ENCODE results near the gene TLR9. TPM values are rescaled to one million over a fixed set of nuclear protein-coding genes. Genes with fewer than 3 reads are reported as not detected.

The TLR9 gene
- total RNA-seq, 1 experiment from 2014 or later = not detected

- Histone ChIP-seq H3K27me3 (ENCODE audit: control insufficient read depth, insufficient read depth, low read length) (no peaks in the 10 kb centered on the region), H3K36me3 (replicated peaks; ENCODE audit: control insufficient read depth, insufficient read depth, low read length) (peaks cover 51% of the 10 kb centered on the region)
Measured at GRCh38 chr3:52203701-52204100, 21.7 kb downstream of the TLR9 start.

GRCh38 chr3:52202384-52203077, 22.9 kb downstream of the TLR9 start:
- Histone ChIP-seq H3K4me3 (ENCODE audit: insufficient read depth, low read depth, low read length) (no peak overlapping the region), H3K36me3 (replicated peaks; ENCODE audit: control insufficient read depth, insufficient read depth, low read length) (peaks cover 45% of the 10 kb centered on the region), H3K27me3 (ENCODE audit: control insufficient read depth, insufficient read depth, low read length) (no peaks in the 10 kb centered on the region)
- no peak for DNase-seq

More at GRCh38 chr3:52203701-52204100, 21.7 kb downstream of the TLR9 start:
- H3K4me3 ChIP-seq (ENCODE audit: insufficient read depth, low read depth, low read length) = no peak overlapping the region
- no peak for DNase-seq

GRCh38 chr3:52200981-52201679, 24.3 kb downstream of the TLR9 start:
- DNase-seq = no peak
- Histone ChIP-seq H3K27me3 (ENCODE audit: control insufficient read depth, insufficient read depth, low read length) (no peaks in the 10 kb centered on the region), H3K36me3 (replicated peaks; ENCODE audit: control insufficient read depth, insufficient read depth, low read length) (peaks cover 39% of the 10 kb centered on the region), H3K4me3 (ENCODE audit: insufficient read depth, low read depth, low read length) (no peak overlapping the region)

- H3K36me3 ChIP-seq (replicated peaks; ENCODE audit: control insufficient read depth, insufficient read depth, low read length) = peaks cover 19% of the 10 kb centered on the region
- DNase-seq = no peak
- H3K27me3 ChIP-seq (ENCODE audit: control insufficient read depth, insufficient read depth, low read length) = no peaks in the 10 kb centered on the region
- peak overlapping the region; percentile 92 for H3K4me3 ChIP-seq (ENCODE audit: insufficient read depth, low read depth, low read length)
Measured at GRCh38 chr3:52198643-52199608, 26.5 kb downstream of the TLR9 start.

GRCh38 chr3:52197842-52198625, 27.4 kb downstream of the TLR9 start, which contains the start of gene ALAS1:
Gene ALAS1, plus strand, starts transcription at chr3:52198160. Its CDS starts 1,082 bp downstream, at chr3:52199242.
- H3K36me3 ChIP-seq (replicated peaks; ENCODE audit: control insufficient read depth, insufficient read depth, low read length) = peaks cover 12% of the 10 kb centered on the region
- H3K4me3 ChIP-seq (ENCODE audit: insufficient read depth, low read depth, low read length) = peak within 1 kb of the TSS; percentile 92
- peak; percentile 99 for DNase-seq
- H3K27me3 ChIP-seq (ENCODE audit: control insufficient read depth, insufficient read depth, low read length) = no peaks in the 10 kb centered on the region

- H3K4me3 ChIP-seq (ENCODE audit: insufficient read depth, low read depth, low read length) = peak overlapping the region; percentile 92
- H3K27me3 ChIP-seq (ENCODE audit: control insufficient read depth, insufficient read depth, low read length) = no peaks in the 10 kb centered on the region
- H3K36me3 ChIP-seq (replicated peaks; ENCODE audit: control insufficient read depth, insufficient read depth, low read length) = peaks cover 8% of the 10 kb centered on the region
- no peak for DNase-seq
Measured at GRCh38 chr3:52197499-52197841, 28.0 kb downstream of the TLR9 start.

GRCh38 chr3:52196977-52197376, 28.5 kb downstream of the TLR9 start:
- peaks cover 5% of the 10 kb centered on the region for H3K36me3 ChIP-seq (replicated peaks; ENCODE audit: control insufficient read depth, insufficient read depth, low read length)
- H3K4me3 ChIP-seq (ENCODE audit: insufficient read depth, low read depth, low read length) = no peak overlapping the region
- no peaks in the 10 kb centered on the region for H3K27me3 ChIP-seq (ENCODE audit: control insufficient read depth, insufficient read depth, low read length)
- peak; percentile 21 for DNase-seq

GRCh38 chr3:52195823-52196331, 29.6 kb downstream of the TLR9 start:
- DNase-seq = no peak
- Histone ChIP-seq H3K27me3 (ENCODE audit: control insufficient read depth, insufficient read depth, low read length) (no peaks in the 10 kb centered on the region), H3K4me3 (ENCODE audit: insufficient read depth, low read depth, low read length) (no peak overlapping the region), H3K36me3 (replicated peaks; ENCODE audit: control insufficient read depth, insufficient read depth, low read length) (peaks cover 2% of the 10 kb centered on the region)

GRCh38 chr3:52195291-52195597, 30.2 kb downstream of the TLR9 start:
- Histone ChIP-seq H3K4me3 (ENCODE audit: insufficient read depth, low read depth, low read length) (no peak overlapping the region), H3K36me3 (replicated peaks; ENCODE audit: control insufficient read depth, insufficient read depth, low read length) (peaks cover 2% of the 10 kb centered on the region), H3K27me3 (ENCODE audit: control insufficient read depth, insufficient read depth, low read length) (no peaks in the 10 kb centered on the region)
- DNase-seq = no peak

- Histone ChIP-seq H3K4me3 (ENCODE audit: insufficient read depth, low read depth, low read length) (no peak overlapping the region), H3K36me3 (replicated peaks; ENCODE audit: control insufficient read depth, insufficient read depth, low read length) (peaks cover 2% of the 10 kb centered on the region), H3K27me3 (ENCODE audit: control insufficient read depth, insufficient read depth, low read length) (no peaks in the 10 kb centered on the region)
- peak; percentile 18 for DNase-seq
Measured at GRCh38 chr3:52194485-52195290, 30.8 kb downstream of the TLR9 start.

GRCh38 chr3:52193065-52193464, 32.4 kb downstream of the TLR9 start:
- peak; percentile 14 for DNase-seq
- no peaks in the 10 kb centered on the region for H3K27me3 ChIP-seq (ENCODE audit: control insufficient read depth, insufficient read depth, low read length)

GRCh38 chr3:52191663-52192062, 33.8 kb downstream of the TLR9 start:
- no peaks in the 10 kb centered on the region for H3K27me3 ChIP-seq (ENCODE audit: control insufficient read depth, insufficient read depth, low read length)
- H3K36me3 ChIP-seq (replicated peaks; ENCODE audit: control insufficient read depth, insufficient read depth, low read length) = no peaks in the 10 kb centered on the region
- DNase-seq = peak; percentile 41
- H3K4me3 ChIP-seq (ENCODE audit: insufficient read depth, low read depth, low read length) = no peak overlapping the region

More at GRCh38 chr3:52193065-52193464, 32.4 kb downstream of the TLR9 start:
- H3K4me3 ChIP-seq (ENCODE audit: insufficient read depth, low read depth, low read length) = no peak overlapping the region
- H3K36me3 ChIP-seq (replicated peaks; ENCODE audit: control insufficient read depth, insufficient read depth, low read length) = no peaks in the 10 kb centered on the region

Data from H7 (cell line).